ENCODE results near the gene RNF41. TPM values are rescaled to one million over a fixed set of nuclear protein-coding genes. Genes with fewer than 3 reads are reported as not detected.
"Not testable (repeated sequence)": the region's sequence is repeated elsewhere in the genome, so short reads cannot be mapped to it uniquely, and the experiment has no call there.

Gene RNF41
- total RNA-seq, 1 donor from 2014 or later: 49.8 TPM

- no peak for TF ChIP-seq CTCF (IDR thresholded peaks at IDR 0.05)
- Histone ChIP-seq H3K9me3 (no peaks in the 10 kb centered on the region), H3K36me3 (no peaks in the 10 kb centered on the region), H3K27ac (no peak overlapping the region), H3K4me1 (no peaks in the 10 kb centered on the region), H3K27me3 (ENCODE audit: low read depth) (no peaks in the 10 kb centered on the region), H3K4me3 (no peak overlapping the region)
- ATAC-seq (no peak), DNase-seq (no peak)
- intact Hi-C loops (cut with DNase I): no loop called here
These were observed 22.9 kb downstream of the RNF41 start for GRCh38 chr12:56198836-56199235.

- no peak for TF ChIP-seq CTCF (IDR thresholded peaks at IDR 0.05)
- Histone ChIP-seq H3K27ac (no peak overlapping the region), H3K9me3 (no peaks in the 10 kb centered on the region), H3K4me1 (no peaks in the 10 kb centered on the region), H3K27me3 (ENCODE audit: low read depth) (no peaks in the 10 kb centered on the region), H3K4me3 (no peak overlapping the region), H3K36me3 (no peaks in the 10 kb centered on the region)
- intact Hi-C loops (cut with DNase I): no loop called here
- DNase-seq: no peak
- ATAC-seq: no peak
These were observed 23.6 kb downstream of the RNF41 start for GRCh38 chr12:56197921-56198635.

- intact Hi-C loops (cut with DNase I); H3K36me3 ChIP-seq; H3K9me3 ChIP-seq; H3K27me3 ChIP-seq (ENCODE audit: low read depth); DNase-seq; H3K4me3 ChIP-seq; H3K4me1 ChIP-seq: not testable (repeated sequence)
- ATAC-seq: peak; percentile 58 to 76
- H3K27ac ChIP-seq: peak overlapping the region; percentile 36
These were observed 24.7 kb downstream of the RNF41 start for GRCh38 chr12:56196818-56197550.

GRCh38 chr12:56193025-56193578 is 28.6 kb downstream of the RNF41 start:
- ATAC-seq (peak in 1 of 2 donors; percentile 28), DNase-seq (no peak)
- Histone ChIP-seq H3K27ac (no peak overlapping the region), H3K4me3 (no peak overlapping the region), H3K27me3 (ENCODE audit: low read depth) (no peaks in the 10 kb centered on the region), H3K9me3 (no peaks in the 10 kb centered on the region), H3K36me3 (no peaks in the 10 kb centered on the region), H3K4me1 (peaks cover 14% of the 10 kb centered on the region)
- intact Hi-C loops (cut with DNase I): no loop called here
- peak; percentile 85 for TF ChIP-seq CTCF (IDR thresholded peaks at IDR 0.05)

GRCh38 chr12:56192582-56192981 is 29.1 kb downstream of the RNF41 start:
- DNase-seq (no peak), ATAC-seq (no peak)
- H3K27me3 ChIP-seq (ENCODE audit: low read depth): no peaks in the 10 kb centered on the region
- H3K36me3 ChIP-seq: no peaks in the 10 kb centered on the region
- TF ChIP-seq CTCF (IDR thresholded peaks at IDR 0.05): no peak
- no peak overlapping the region for H3K27ac ChIP-seq
- no peak overlapping the region for H3K4me3 ChIP-seq
- H3K4me1 ChIP-seq: peaks cover 20% of the 10 kb centered on the region
- H3K9me3 ChIP-seq: no peaks in the 10 kb centered on the region
- intact Hi-C loops (cut with DNase I): no loop called here

DNA sequence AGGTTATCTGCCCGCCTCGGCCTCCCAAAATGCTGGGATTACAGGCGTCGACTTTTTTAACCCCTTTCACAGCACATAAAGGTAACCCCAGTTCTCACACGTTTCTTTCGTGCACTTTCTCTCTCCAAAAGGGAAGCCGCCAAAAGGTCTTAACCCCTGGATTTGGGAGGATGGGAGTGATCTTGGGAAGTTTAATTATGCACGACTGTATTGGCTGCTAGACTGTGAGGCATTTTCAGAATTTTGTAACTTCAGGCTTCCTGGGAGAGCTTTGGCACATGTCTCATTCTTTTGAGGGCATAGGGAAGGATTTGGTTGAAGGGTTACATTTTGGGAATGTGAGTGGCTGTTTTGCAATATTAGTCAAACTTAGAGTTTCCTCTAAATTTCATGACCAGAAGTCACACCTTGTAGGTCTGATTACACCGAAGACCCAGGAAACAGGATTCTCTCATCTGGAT is 31.0 kb downstream of the RNF41 start:
- ATAC-seq: no peak
- intact Hi-C loops (cut with DNase I): no loop called here
- TF ChIP-seq CTCF (IDR thresholded peaks at IDR 0.05): no peak

More for the DNA sequence above, 31.0 kb downstream of the RNF41 start:
- H3K4me1 ChIP-seq: peaks cover 29% of the 10 kb centered on the region
- no peaks in the 10 kb centered on the region for H3K27me3 ChIP-seq (ENCODE audit: low read depth)
- peak overlapping the region; percentile 93 for H3K27ac ChIP-seq
- no peak for DNase-seq
- peaks cover 13% of the 10 kb centered on the region for H3K36me3 ChIP-seq
- peak overlapping the region; percentile 85 for H3K4me3 ChIP-seq
- H3K9me3 ChIP-seq: no peaks in the 10 kb centered on the region

All from lower lobe of right lung (tissue), 2 donors.